Left lung (tissue), 10 donors: ENCODE measurements around the gene CASP8. TPM values are rescaled to one million over a fixed set of nuclear protein-coding genes. Genes with fewer than 3 reads are reported as not detected.

Experiments used
- ATAC-seq: fragments of 200-7000 bp; cut with Tn5 transposase; one replicate; pipeline ENCODE4 v1.9.1; 2020; ENCODE audit warnings: moderate library complexity
- DNase-seq, 4 donors: peaks; one replicate each; pipeline ENCODE4 v3.0.0-alpha.2; 2013 to 2020
- H3K27ac ChIP-seq, 2 donors: fragments of 200-600 bp; sonication (generic) in 1 of 2; one replicate each; pipeline versions ENCODE4 v1.5.0 to v1.8.0; 2020 to 2021
- H3K27me3 ChIP-seq, 2 donors: fragments of 200-600 bp; sonication (generic) in 1 of 2; one replicate each; pipeline versions ENCODE4 v1.5.0 to v1.8.0; 2020 to 2021
- H3K36me3 ChIP-seq, 2 donors: fragments of 200-600 bp; sonication (generic) in 1 of 2; one replicate each; pipeline versions ENCODE4 v1.5.0 to v1.8.0; 2020 to 2021
- H3K4me1 ChIP-seq, 2 donors: fragments of 200-600 bp; one replicate each; pipeline ENCODE4 v1.8.0; 2021
- H3K4me3 ChIP-seq, 2 donors: fragments of 200-600 bp; sonication (generic) in 1 of 2; one replicate each; pipeline versions ENCODE4 v1.5.0 to v1.8.0; 2020 to 2021; ENCODE audit warnings: mild to moderate bottlenecking in 1 of 2
- H3K9me3 ChIP-seq, 2 donors: fragments of 200-600 bp; sonication (generic) in 1 of 2; one replicate each; pipeline versions ENCODE4 v1.5.0 to v1.8.0; 2020 to 2021
- intact Hi-C, 2 donors: fragments of 100-400 bp; cut with DNase I; formaldehyde crosslinking; loops; one replicate each; pipeline versions ENCODE4 v1.11.2 to v1.14.2; 2022
- polyA plus RNA-seq, 6 donors: library from polyadenylated mRNA; unstranded; fragments of 120-200 nt; gene quantifications; one replicate each; pipeline ENCODE4 v1.2.1, GENCODE V29; 2013; ENCODE audit not compliant: insufficient read length in 6 of 6
- total RNA-seq, 2 donors: library from RNA; stranded (reverse); fragmentation: NEBNext Ultra II Directional; extraction: Animal tissue kit (Norgen Biotek cat#: 25700); gene quantifications; one replicate each; pipeline ENCODE4 v1.2.1, GENCODE V29; 2021
- TF ChIP-seq, protein P1 (sequence below), 2 donors: fragments of 200-600 bp; sonication (generic) in 1 of 2; IDR thresholded peaks; one replicate each; pipeline versions ENCODE4 v1.5.0 to v1.8.0; 2021; ENCODE audit warnings: antibody characterized with exemption in 2 of 2
- donor health status: DM: no; HTN: yes; CAD: no.
- donor health status: DM: no; HTN: no; CAD: no.

The CASP8 gene
- total and polyA plus RNA-seq, 8 donors = 19.2 to 40.4 (median 23.1) TPM

DNA sequence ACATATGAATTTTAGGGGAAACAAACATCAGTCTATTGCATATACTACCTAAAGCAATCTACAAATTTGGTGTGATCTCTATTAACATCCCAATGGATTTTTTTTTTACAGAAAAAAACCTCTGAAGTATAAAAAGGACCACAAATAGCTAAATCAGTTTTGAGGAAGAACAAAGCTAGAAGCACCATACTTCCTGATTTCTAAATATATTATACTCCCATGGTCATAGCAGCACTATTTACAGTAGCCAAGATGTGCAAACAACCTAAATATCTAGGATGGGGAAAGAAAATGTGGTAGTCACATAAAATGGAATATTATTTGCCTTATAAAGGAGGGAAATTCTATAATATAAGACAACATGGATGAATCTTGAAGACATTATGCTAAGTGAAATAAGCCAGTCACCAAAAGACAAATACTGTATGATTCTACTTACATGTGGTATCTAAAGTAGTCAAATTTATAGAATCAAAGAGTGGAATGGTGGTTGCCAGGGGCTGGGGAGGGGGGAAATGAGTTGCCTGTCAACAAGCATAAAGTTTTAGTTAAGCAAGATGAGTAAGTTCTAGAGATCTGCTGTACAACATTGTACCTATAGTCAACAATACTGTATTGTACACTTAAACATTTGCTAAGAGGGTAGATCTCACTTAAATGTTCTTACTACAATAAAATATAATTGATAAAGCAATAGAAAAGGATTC, 17.6 kb upstream of the CASP8 start:
- intact Hi-C loops = no loop called here
- no peak overlapping the region for H3K4me3 ChIP-seq
- DNase-seq (no peak), ATAC-seq (no peak)
- H3K9me3 ChIP-seq = no peaks in the 10 kb centered on the region
- H3K4me1 ChIP-seq = peaks cover 0 to 40% of the 10 kb centered on the region in 2 donors
- H3K36me3 ChIP-seq = no peaks in the 10 kb centered on the region
- TF ChIP-seq, protein P1, sequence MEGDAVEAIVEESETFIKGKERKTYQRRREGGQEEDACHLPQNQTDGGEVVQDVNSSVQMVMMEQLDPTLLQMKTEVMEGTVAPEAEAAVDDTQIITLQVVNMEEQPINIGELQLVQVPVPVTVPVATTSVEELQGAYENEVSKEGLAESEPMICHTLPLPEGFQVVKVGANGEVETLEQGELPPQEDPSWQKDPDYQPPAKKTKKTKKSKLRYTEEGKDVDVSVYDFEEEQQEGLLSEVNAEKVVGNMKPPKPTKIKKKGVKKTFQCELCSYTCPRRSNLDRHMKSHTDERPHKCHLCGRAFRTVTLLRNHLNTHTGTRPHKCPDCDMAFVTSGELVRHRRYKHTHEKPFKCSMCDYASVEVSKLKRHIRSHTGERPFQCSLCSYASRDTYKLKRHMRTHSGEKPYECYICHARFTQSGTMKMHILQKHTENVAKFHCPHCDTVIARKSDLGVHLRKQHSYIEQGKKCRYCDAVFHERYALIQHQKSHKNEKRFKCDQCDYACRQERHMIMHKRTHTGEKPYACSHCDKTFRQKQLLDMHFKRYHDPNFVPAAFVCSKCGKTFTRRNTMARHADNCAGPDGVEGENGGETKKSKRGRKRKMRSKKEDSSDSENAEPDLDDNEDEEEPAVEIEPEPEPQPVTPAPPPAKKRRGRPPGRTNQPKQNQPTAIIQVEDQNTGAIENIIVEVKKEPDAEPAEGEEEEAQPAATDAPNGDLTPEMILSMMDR (IDR thresholded peaks at IDR 0.05) = no peak
- H3K27ac ChIP-seq = no peak overlapping the region
- H3K27me3 ChIP-seq = no peaks in the 10 kb centered on the region

DNA sequence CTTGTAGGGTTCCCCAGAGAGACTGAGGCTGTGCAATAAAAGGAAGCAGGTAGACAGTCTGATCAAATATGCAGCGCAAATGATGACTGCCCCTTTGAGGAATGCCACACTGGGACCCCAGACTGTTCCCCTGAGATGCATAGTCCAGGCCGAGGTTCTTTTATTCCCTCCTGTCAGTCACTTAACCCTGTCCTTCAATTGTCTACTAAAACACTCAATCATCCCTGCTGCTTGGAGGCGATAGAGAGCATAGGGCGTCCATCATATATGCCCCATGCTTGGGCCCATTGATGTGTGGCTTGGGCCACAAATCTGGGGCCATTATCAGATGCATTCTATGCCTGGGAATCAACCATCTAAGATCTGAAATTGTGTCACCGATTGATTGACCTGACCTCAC, 15.5 kb upstream of the CASP8 start:
- TF ChIP-seq, protein P1 (IDR thresholded peaks at IDR 0.05) = no peak
- Histone ChIP-seq H3K27ac (no peak overlapping the region), H3K36me3 (no peaks in the 10 kb centered on the region), H3K9me3 (no peaks in the 10 kb centered on the region), H3K27me3 (no peaks in the 10 kb centered on the region), H3K4me1 (peaks cover 0 to 27% of the 10 kb centered on the region in 2 donors), H3K4me3 (no peak overlapping the region)
- intact Hi-C loops = no loop called here
- ATAC-seq = no peak
- no peak for DNase-seq

DNA sequence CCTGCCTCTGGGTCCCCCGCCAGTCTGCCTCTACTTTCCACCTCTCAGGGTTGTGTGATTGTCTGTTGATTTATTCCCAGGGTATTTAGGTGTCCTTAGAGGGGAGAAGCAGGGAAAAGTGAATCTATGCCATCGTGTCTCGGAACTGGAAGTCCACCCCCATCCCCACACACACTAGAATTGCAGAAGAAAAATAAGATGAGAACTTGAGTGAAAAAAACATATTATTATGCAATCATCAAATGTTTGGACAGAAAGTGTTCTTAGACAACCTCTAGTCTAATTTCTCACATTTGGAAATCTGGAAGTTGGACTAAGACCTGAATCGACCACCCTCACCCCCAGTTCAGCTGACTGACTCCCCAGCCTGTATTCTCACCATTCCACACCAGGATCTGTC, 14.1 kb upstream of the CASP8 start:
- H3K36me3 ChIP-seq = no peaks in the 10 kb centered on the region
- intact Hi-C loops = no loop called here
- peak; percentile 33 for ATAC-seq

DNA sequence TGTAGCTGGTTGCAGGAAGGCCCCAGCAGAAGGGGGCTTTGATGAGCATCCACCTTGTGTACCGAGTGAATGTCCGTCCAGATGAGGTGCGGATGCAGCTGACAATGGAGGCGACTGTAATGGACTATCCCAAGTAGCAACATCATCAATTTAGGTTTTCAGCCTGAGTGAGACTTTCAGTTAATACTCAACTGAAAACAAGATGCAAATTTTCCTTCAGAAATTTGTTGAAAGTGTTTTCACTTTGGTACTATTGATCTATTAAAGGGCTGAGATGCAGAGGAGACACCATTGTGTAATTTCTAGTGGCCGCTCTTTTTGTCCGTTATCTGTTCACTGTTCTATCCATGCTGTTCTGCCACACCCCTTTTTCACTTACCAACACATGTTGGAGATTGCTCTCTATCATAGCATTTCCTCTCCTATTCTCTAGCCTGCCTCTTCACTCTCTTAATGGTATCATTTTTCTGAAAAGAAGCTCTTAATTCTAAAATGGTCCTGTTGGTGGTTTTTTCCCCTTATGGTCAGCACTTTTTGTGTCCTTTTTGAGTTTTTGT, 12.0 kb upstream of the CASP8 start:
- intact Hi-C loops = no loop called here
- DNase-seq = no peak
- ATAC-seq = no peak
- H3K4me1 ChIP-seq = peaks cover 0 to 19% of the 10 kb centered on the region in 2 donors
- TF ChIP-seq, protein P1 (IDR thresholded peaks at IDR 0.05) = no peak
- H3K36me3 ChIP-seq = no peaks in the 10 kb centered on the region
- no peak overlapping the region for H3K27ac ChIP-seq
- H3K4me3 ChIP-seq = no peak overlapping the region
- H3K9me3 ChIP-seq = no peaks in the 10 kb centered on the region
- no peaks in the 10 kb centered on the region for H3K27me3 ChIP-seq

More for the DNA sequence above, 14.1 kb upstream of the CASP8 start:
- Histone ChIP-seq H3K27ac (peak overlapping the region in 1 of 2 donors; percentile 7), H3K9me3 (no peaks in the 10 kb centered on the region), H3K27me3 (no peaks in the 10 kb centered on the region), H3K4me3 (no peak overlapping the region), H3K4me1 (peaks cover 0 to 21% of the 10 kb centered on the region in 2 donors)
- DNase-seq = no peak
- TF ChIP-seq, protein P1 (IDR thresholded peaks at IDR 0.05) = no peak

DNA sequence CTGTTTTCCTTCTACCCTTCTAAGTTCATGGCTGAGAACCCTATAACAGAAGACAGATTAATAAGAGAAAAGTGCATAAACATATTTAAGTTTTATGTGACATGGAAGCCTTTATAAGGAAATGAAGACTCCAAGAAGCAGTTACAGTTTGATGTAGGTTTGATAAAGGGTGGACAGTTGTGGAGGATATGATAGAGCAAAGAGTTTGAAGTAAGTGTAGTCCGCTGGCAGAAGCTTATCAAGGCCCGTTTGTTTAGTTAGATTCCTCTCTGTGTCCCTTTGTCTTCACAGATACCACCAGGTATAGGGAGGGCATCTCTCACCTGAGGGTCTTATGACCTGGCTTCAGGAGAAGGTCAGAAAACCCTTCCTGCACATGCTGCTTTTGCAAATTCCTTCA, 10.4 kb upstream of the CASP8 start:
- no peak overlapping the region for H3K4me3 ChIP-seq
- peaks cover 0 to 34% of the 10 kb centered on the region in 2 donors for H3K4me1 ChIP-seq
- no peaks in the 10 kb centered on the region for H3K27me3 ChIP-seq
- no peak overlapping the region for H3K27ac ChIP-seq
- TF ChIP-seq, protein P1 (IDR thresholded peaks at IDR 0.05) = no peak
- no peak for DNase-seq
- no peaks in the 10 kb centered on the region for H3K36me3 ChIP-seq
- no peaks in the 10 kb centered on the region for H3K9me3 ChIP-seq
- no peak for ATAC-seq
- intact Hi-C loops = no loop called here
